ENCODE results near the gene CRACR2A.

DNA sequence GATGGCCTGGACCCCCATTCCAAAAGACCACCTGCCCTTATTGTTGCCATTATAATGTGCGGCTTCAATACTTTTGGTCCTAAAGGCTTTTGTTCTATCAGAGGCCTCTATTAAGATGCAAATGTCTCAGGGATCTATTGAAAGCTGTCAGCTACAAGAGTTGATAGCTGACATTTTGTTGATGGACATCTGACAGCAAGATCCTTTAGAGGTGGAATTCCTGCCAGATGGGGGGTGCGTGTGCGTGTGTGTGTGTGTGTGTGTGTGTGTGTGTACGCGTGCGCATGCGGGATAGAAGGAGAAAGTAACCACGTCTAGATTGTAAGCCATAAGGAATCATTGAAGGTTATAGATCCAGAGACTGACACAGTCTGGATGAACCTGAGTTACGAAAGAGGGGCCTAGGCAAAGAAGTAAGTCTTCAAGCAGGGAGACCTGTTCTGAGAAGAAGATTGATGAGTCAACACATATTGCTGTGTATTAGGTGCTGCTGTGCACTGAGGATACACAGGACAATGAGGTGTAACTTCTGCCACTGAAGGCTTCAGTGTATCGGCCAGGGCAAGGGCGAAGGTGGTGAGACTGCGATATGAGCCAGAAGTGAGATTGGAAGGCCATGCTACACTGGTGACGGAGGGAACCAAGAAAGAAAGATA lies 172.7 kb downstream of the CRACR2A start:
- TF ChIP-seq, protein P1, sequence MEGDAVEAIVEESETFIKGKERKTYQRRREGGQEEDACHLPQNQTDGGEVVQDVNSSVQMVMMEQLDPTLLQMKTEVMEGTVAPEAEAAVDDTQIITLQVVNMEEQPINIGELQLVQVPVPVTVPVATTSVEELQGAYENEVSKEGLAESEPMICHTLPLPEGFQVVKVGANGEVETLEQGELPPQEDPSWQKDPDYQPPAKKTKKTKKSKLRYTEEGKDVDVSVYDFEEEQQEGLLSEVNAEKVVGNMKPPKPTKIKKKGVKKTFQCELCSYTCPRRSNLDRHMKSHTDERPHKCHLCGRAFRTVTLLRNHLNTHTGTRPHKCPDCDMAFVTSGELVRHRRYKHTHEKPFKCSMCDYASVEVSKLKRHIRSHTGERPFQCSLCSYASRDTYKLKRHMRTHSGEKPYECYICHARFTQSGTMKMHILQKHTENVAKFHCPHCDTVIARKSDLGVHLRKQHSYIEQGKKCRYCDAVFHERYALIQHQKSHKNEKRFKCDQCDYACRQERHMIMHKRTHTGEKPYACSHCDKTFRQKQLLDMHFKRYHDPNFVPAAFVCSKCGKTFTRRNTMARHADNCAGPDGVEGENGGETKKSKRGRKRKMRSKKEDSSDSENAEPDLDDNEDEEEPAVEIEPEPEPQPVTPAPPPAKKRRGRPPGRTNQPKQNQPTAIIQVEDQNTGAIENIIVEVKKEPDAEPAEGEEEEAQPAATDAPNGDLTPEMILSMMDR (IDR thresholded peaks at IDR 0.05) = no peak
- TF ChIP-seq POLR2A (IDR thresholded peaks at IDR 0.05) (no peak), EP300 (IDR thresholded peaks at IDR 0.05) (no peak)

All from upper lobe of left lung (tissue), 4 donors.